Thymus (tissue), 11 donors: Measurements from ENCODE around the gene CSNK1D. TPM values are rescaled to one million over a fixed set of nuclear protein-coding genes. Genes with fewer than 3 reads are reported as not detected.
"Not testable (repeated sequence)": the region's sequence is repeated elsewhere in the genome, so short reads cannot be mapped to it uniquely, and the experiment has no call there.

Source experiments
- DNase-seq, 9 donors: peaks; one replicate each; pipeline ENCODE4 v3.0.0-alpha.2; 2013; ENCODE audit warnings: low spot score in 9 of 9, low read depth in 6 of 9, missing footprints in 1 of 9
- H3K27ac ChIP-seq, 2 donors: one replicate each; pipeline ENCODE4 v1.5.1; 2013; ENCODE audit warnings: control low read depth in 1 of 2, low read depth in 1 of 2, low read length in 1 of 2, mild to moderate bottlenecking in 1 of 2, moderate library complexity in 1 of 2
- H3K27me3 ChIP-seq, 2 donors: one replicate each; pipeline ENCODE4 v1.5.1; 2013; ENCODE audit warnings: low read length in 1 of 2; ENCODE audit not compliant: control insufficient read depth in 2 of 2, insufficient read depth in 1 of 2
- H3K36me3 ChIP-seq, 2 donors: one replicate each; pipeline ENCODE4 v1.5.1; 2013; ENCODE audit warnings: low read length in 1 of 2, mild to moderate bottlenecking in 1 of 2, moderate library complexity in 1 of 2; ENCODE audit not compliant: control insufficient read depth in 2 of 2, insufficient read depth in 2 of 2
- H3K4me1 ChIP-seq, 2 donors: one replicate each; pipeline ENCODE4 v1.5.1; 2013; ENCODE audit warnings: low read length in 2 of 2; ENCODE audit not compliant: control insufficient read depth in 2 of 2, insufficient read depth in 2 of 2
- H3K4me3 ChIP-seq, 2 donors: one replicate each; pipeline ENCODE4 v1.5.1; 2013; ENCODE audit warnings: low read length in 2 of 2, control low read depth in 1 of 2, mild to moderate bottlenecking in 1 of 2
- H3K9me3 ChIP-seq, 2 donors: one replicate each; pipeline ENCODE4 v1.5.1; 2013; ENCODE audit warnings: low read length in 1 of 2, mild to moderate bottlenecking in 1 of 2; ENCODE audit not compliant: control insufficient read depth in 2 of 2, insufficient read depth in 1 of 2
- WGBS: extraction: QIAGEN DNeasy Blood & Tissue Kit; methylation state at CpG from one replicate; pipeline ENCODE4 v1.1.7; 2013; 5-methylcytosine and 5-hydroxymethylcytosine counted together
- polyA plus RNA-seq: library from polyadenylated mRNA; stranded (reverse); fragments of 200-250 nt; gene quantifications from one replicate; pipeline ENCODE4 v1.2.3, GENCODE V29; 2013
- total RNA-seq: library from RNA; stranded (reverse); fragments of 120-200 nt; gene quantifications from one replicate; pipeline ENCODE4 v1.2.4, GENCODE V29; 2013
- donor health status: healthy.

The CSNK1D gene
- total and polyA plus RNA-seq, 2 donors: 16.2 to 113 TPM

DNA sequence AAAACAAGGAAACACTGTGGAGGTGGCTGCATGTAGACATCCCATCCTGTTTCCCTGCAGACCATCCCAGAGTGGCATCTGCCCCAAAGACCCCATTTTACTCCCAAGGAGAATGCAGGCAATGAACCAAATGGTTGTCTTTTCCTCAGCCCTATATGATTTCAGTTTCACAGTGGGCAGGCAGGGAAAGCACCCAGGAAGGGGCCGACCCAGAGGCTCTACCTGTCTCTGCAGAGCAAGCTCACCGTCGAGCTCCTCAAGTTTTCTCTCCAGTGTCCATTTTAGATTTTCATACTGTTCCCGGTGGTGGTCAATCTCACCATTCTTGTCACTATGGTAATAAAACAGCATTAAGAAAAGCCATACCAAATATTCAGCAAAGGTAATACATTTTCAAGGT, 75.4 kb downstream of the CSNK1D start:
- H3K27ac ChIP-seq: no peak overlapping the region
- H3K36me3 ChIP-seq: peaks cover 38 to 44% of the 10 kb centered on the region in 2 donors
- H3K4me1 ChIP-seq: peaks cover 15 to 40% of the 10 kb centered on the region in 2 donors
- H3K9me3 ChIP-seq: peaks cover 1 to 11% of the 10 kb centered on the region in 2 donors
- DNase-seq: no peak
- no peaks in the 10 kb centered on the region for H3K27me3 ChIP-seq
- 97% methylated on average over 4 of the region's 4 CpGs for WGBS
- no peak overlapping the region for H3K4me3 ChIP-seq

DNA sequence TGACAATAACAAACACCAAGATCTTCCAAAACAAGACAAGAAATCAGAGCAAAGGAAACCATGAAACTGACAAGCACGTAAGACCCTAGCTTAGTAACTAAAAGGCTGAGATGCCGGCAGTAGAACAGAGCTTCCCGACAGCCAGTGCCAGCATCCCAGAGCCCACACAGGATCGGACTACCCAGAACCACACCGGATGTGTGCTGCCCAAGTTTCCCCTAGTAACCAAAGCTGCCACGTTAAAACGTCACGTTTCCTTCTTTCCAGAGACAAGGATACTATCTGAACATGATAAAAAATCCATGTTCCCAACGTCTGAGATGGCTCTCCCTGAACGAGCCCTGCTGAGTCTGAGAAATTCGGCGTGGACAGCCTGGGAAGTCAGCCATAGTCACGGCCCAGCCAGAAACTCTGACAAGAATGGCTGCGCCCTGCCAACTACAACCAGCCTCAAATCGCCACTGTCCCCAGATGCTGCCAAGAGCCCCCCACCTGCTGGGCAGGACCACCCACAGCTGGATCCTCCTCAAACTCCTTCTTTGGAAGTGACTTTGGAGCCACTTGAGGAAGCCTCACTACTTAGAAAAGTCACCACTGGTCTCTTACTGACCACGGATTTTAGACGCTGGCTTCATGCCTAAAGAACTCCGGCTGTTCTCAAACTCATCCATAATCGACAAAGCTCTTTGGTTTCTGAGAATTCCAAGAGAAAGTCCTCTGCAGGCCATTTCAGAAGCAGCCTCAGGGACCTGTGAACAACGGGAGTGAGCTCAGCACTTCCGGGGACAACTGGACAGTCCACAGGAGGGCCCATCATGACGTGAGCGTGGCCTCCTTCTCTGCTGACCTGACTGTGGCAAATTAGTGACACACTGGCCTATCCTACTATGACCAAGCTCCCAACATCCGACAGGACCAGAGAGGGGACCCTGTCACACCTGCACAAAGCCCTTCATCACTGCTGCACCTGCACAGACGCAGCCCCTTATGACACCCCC, 77.5 kb downstream of the CSNK1D start:
- no peak for DNase-seq
- WGBS: 97% methylated on average over 25 of the region's 25 CpGs
- Histone ChIP-seq H3K4me1 (peaks cover 11 to 30% of the 10 kb centered on the region in 2 donors), H3K4me3 (no peak overlapping the region), H3K27ac (no peak overlapping the region), H3K9me3 (peaks cover 1 to 11% of the 10 kb centered on the region in 2 donors), H3K27me3 (no peaks in the 10 kb centered on the region), H3K36me3 (peaks cover 46 to 61% of the 10 kb centered on the region in 2 donors)

DNA sequence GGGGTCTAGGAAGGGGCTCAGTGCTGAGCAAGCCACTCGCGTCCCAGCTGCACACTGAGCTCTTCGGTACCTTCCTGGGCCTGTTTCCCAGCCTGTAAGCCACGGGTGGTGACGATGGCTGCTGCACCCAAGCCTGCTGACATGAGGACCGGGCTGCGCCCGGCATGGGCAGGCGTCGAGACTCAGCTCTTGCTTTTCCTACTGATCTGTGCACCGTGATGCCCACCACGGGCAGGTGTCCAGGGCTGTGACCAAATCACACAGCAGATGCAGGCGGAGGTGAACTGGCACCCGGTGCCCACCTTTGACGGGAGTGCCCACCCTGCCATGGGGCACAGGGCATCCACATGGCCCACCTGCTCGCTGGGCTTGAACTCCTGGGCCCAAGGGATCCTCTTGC, 78.7 kb downstream of the CSNK1D start:
- H3K27ac ChIP-seq: no peak overlapping the region
- no peak overlapping the region for H3K4me3 ChIP-seq
- peaks cover 46 to 65% of the 10 kb centered on the region in 2 donors for H3K36me3 ChIP-seq
- peaks cover 1 to 11% of the 10 kb centered on the region in 2 donors for H3K9me3 ChIP-seq
- peaks cover 4 to 18% of the 10 kb centered on the region in 2 donors for H3K4me1 ChIP-seq
- H3K27me3 ChIP-seq: no peaks in the 10 kb centered on the region
- no peak for DNase-seq
- 98% methylated on average over 16 of the region's 16 CpGs for WGBS

DNA sequence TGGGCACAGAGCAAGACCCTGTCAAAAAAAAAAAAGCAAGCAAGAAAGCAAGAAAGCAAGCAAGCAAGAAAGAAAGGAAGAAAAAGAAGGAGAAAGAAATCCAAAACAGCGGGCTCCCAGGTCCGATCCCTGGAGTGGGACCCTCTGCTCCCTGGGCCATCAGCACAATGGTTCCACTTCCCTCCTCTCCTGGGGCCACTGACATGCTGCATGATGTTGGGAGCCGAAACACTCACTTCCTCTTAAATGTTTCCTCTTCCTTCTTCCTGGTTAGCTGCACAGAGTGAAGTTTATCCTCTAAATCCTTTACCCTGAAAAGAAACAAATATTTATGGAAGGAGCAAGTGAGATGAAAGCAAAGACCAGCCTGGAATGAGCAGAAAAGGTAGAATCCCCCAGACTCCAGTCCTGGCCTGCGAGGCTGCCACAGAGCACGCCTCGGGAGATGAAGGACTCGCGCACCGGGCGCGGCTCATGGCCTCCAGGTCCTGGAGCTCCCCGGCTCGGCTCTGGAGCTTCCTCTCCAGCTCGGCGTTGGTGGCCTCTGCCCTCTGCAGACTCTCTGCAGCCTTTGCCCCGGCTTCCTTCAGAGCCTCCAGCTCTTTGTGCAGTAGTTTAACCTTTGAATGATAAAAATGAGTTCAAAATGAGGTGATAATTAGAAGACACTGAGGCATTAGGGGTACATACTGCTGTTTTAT, 79.8 kb downstream of the CSNK1D start:
- no peaks in the 10 kb centered on the region for H3K27me3 ChIP-seq
- DNase-seq: no peak
- H3K9me3 ChIP-seq: peaks cover 1 to 11% of the 10 kb centered on the region in 2 donors
- no peak overlapping the region for H3K4me3 ChIP-seq
- no peak overlapping the region for H3K27ac ChIP-seq
- peaks cover 4 to 17% of the 10 kb centered on the region in 2 donors for H3K4me1 ChIP-seq
- WGBS: over 99% methylated on average over 16 of the region's 16 CpGs
- peaks cover 46 to 65% of the 10 kb centered on the region in 2 donors for H3K36me3 ChIP-seq

DNA sequence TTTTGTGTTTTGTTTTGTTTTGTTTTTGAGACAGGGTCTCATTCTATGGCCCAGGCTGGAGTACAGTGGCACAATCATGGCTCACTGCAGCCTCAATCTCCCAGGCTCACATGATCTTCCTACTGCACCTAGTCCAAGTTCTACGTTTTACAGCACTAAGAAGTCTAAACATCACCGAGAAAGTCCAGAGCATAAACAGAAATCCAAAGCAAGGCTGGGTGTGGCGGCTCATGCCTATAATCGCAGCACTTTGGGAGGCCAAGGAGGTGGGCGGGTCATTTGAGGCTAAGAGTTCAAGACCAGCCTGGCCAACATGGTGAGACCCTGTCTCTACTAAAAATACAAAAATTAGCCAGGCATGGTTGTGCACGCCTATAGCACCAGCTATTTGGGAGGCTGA, 80.5 kb downstream of the CSNK1D start:
- Histone ChIP-seq H3K9me3 (peaks cover 1 to 11% of the 10 kb centered on the region in 2 donors), H3K36me3 (peaks cover 51 to 67% of the 10 kb centered on the region in 2 donors), H3K4me1 (peaks cover 4 to 12% of the 10 kb centered on the region in 2 donors)
- H3K27ac ChIP-seq, DNase-seq, H3K4me3 ChIP-seq, H3K27me3 ChIP-seq: not testable (repeated sequence)
- 87% methylated on average over 6 of the region's 6 CpGs for WGBS

Other genes starting within 250 kb of the CSNK1D start
- gene RAC3, start 242.0 kb downstream of the CSNK1D start, total RNA-seq: 4.7 TPM
- 6.9 TPM for gene RAC3, start 242.0 kb downstream of the CSNK1D start, polyA plus RNA-seq
- gene DCXR, start 236.0 kb downstream of the CSNK1D start, total RNA-seq: 71.2 TPM
- 101 TPM for gene DCXR, start 236.0 kb downstream of the CSNK1D start, polyA plus RNA-seq
- 8.1 TPM for gene RFNG, start 221.9 kb downstream of the CSNK1D start, total RNA-seq
- gene RFNG, start 221.9 kb downstream of the CSNK1D start, polyA plus RNA-seq: 45.4 TPM
- 75.8 TPM for gene GPS1, start 221.8 kb downstream of the CSNK1D start, total RNA-seq
- gene GPS1, start 221.8 kb downstream of the CSNK1D start, polyA plus RNA-seq: 98.3 TPM
- gene DUS1L, start 207.9 kb downstream of the CSNK1D start, total RNA-seq: 57.9 TPM
- 147 TPM for gene DUS1L, start 207.9 kb downstream of the CSNK1D start, polyA plus RNA-seq
- gene FASN, start 175.5 kb downstream of the CSNK1D start, total RNA-seq: 12.3 TPM
- gene FASN, start 175.5 kb downstream of the CSNK1D start, polyA plus RNA-seq: 19.0 TPM
- gene CCDC57, start 60.9 kb downstream of the CSNK1D start, total RNA-seq: 39.3 TPM
- gene CCDC57, start 60.9 kb downstream of the CSNK1D start, polyA plus RNA-seq: 122 TPM
- 17.3 TPM for gene SLC16A3, start 44.7 kb downstream of the CSNK1D start, total RNA-seq
- gene SLC16A3, start 44.7 kb downstream of the CSNK1D start, polyA plus RNA-seq: 30.2 TPM
- gene CD7, start 43.9 kb upstream of the CSNK1D start, total RNA-seq: 67.9 TPM
- gene CD7, start 43.9 kb upstream of the CSNK1D start, polyA plus RNA-seq: 153 TPM
- 7.5 TPM for gene SECTM1, start 60.1 kb upstream of the CSNK1D start, total RNA-seq
- gene SECTM1, start 60.1 kb upstream of the CSNK1D start, polyA plus RNA-seq: 11.7 TPM
- 0.57 TPM for gene TEX19, start 85.5 kb upstream of the CSNK1D start, total RNA-seq
- 0.02 TPM for gene TEX19, start 85.5 kb upstream of the CSNK1D start, polyA plus RNA-seq
- gene UTS2R, start 98.1 kb upstream of the CSNK1D start, total RNA-seq: 0.33 TPM
- gene UTS2R, start 98.1 kb upstream of the CSNK1D start, polyA plus RNA-seq: 0.07 TPM
- gene HEXD, start 144.6 kb upstream of the CSNK1D start, total RNA-seq: 15.9 TPM
- 186 TPM for gene HEXD, start 144.6 kb upstream of the CSNK1D start, polyA plus RNA-seq
- 11.2 TPM for gene OGFOD3, start 144.9 kb upstream of the CSNK1D start, total RNA-seq
- gene OGFOD3, start 144.9 kb upstream of the CSNK1D start, polyA plus RNA-seq: 14.1 TPM
- 80.7 TPM for gene CYBC1, start 177.1 kb upstream of the CSNK1D start, total RNA-seq
- gene CYBC1, start 177.1 kb upstream of the CSNK1D start, polyA plus RNA-seq: 103 TPM
- 60.0 TPM for gene NARF, start 185.0 kb upstream of the CSNK1D start, total RNA-seq
- 137 TPM for gene NARF, start 185.0 kb upstream of the CSNK1D start, polyA plus RNA-seq
- gene FOXK2, start 246.0 kb upstream of the CSNK1D start, total RNA-seq: 30.9 TPM
- gene FOXK2, start 246.0 kb upstream of the CSNK1D start, polyA plus RNA-seq: 31.1 TPM